ENCODE data around the gene AP2S1.
"Not testable (repeated sequence)": the region's sequence is repeated elsewhere in the genome, so short reads cannot be mapped to it uniquely, and the experiment has no call there.

AP2S1 gene

DNA sequence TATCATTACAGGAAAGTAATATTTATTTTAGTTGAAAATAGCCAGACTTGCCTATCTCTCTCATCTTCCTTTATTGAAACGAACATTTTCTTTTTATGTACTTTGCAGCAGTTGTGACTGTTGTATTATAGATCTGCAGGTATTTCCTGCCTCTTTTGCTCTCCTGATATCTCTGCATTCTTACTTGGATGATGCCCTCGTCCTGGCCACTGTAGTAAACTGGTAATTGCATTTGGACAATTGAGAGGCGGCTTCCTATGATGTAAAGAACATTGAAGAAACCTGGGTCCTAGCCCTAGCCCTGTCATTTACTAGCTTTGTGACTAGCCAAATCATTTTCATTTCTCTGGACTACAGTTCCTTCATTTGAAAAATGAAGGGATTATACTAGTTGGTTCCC is 16.5 kb upstream of the AP2S1 start:
- no peak for DNase-seq

DNA sequence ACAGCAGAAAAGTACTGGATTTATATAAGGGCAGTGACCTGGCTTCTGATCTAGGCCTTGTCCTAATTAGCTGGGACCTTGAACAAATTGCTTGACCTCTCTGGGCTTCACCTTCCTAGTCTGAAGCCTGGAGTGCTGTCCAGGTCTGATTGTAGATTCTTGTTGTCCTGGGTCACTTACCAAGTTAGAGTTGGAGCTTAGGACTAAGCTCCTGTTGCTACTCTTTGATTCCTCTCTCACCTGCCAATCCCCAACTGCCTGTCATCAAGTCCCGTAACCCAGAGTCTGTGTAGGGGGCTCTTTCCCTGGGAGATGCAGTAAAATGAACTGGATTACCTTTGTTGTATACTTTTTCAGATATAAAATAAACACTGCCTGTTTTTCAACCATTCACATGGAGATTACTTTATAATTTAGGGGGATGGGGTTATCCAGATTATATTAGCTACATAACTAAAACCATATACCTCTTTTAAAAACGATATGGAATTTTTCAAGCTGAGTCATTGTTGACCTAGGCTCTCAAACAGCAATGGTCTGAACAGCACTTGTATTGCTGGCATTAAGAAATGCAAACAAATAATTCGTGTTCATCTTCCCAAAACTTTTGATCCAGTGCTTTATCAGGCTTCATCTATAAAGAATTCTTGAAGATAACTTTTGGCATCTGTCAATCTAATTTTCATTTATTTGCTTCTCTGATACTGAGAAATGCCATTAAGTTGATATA is 15.9 kb upstream of the AP2S1 start:
- DNase-seq, result no peak

DNA sequence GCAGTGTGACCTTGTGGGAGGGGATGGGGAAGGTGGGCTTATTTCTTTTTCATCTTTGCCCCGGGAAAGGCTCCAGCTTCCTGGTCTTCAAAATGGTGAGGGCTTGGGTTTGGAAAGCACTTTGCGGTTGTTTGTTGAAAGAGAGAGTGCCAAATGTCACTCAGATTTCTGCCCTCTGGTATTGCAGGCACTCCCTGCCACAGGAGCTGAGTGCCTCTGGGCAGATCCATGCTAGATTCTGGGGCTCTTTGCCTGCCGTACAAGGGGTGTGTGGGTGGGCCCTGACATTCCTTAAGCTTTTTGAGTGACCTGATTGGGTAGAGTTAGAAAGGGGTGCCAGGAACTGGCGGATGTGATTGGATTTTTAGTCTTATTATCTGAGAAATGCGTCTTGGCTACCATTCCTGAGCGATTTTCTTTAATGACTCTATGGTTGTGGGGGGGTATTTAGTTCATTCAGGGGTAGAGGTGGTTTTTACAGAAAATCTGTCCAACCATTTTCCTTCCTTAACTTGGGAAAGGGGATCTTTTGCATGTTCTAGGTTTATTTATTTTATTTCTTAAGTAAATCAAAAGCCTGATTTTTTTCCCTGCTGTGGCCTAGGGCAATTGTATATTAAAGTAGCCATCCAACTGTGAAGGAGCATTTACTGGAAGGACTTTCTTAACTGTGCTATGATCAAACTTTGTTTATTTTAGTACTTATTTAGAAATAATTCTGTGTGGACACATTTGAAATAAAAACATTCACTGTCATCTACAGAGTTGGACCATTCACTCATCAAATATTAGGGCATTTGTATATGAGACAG is 13.4 kb upstream of the AP2S1 start:
- DNase-seq, result no peak

DNA sequence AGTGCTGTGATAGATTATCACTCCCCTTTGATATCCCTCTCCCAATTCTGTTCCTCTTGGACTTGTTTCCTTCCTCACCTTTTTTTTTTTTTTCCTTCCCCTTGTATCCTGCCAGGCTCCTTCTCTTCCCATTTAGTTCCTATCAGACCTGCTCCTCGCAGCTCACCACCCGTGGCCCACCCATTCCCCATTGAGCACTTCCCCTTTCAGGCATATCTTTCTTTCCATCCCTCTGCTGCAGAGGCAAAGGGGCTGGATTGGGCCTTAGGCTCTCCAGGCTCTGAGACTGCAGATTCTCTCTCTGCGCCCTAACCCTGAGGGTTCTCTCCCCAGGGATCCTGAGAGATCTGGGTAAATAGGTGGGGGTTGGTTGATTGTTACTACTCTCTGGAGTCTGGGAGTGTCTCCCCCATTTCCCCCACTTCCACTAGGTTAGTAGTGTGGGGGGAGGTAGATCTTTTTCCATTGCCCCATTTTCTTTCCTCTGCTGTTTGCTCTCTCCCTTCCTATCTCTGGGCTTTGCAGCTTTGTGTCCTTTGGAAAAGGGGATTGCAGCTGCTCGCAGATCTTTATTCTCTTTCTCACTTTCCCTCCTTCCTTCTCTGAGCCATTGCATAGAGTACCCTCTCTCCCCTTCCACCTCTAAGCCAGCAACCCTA is 12.5 kb upstream of the AP2S1 start:
- DNase-seq, result no peak

DNA sequence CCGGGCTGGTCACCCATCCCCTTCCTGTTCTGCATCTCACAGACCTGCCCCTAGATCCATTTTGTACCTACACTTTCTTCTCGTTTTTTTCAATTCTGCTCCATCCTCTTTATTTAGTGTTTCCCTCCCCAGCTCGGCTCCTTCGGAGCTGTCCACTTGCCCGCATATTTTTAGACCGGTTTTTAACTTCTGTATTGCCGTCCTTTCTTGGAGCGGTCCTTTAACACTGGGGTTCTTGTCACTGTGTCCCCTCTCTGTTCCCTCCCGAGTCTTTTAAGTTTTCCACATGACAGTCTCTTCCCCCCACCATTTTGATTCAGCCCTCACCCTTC is 11.8 kb upstream of the AP2S1 start:
- DNase-seq, result no peak

DNA sequence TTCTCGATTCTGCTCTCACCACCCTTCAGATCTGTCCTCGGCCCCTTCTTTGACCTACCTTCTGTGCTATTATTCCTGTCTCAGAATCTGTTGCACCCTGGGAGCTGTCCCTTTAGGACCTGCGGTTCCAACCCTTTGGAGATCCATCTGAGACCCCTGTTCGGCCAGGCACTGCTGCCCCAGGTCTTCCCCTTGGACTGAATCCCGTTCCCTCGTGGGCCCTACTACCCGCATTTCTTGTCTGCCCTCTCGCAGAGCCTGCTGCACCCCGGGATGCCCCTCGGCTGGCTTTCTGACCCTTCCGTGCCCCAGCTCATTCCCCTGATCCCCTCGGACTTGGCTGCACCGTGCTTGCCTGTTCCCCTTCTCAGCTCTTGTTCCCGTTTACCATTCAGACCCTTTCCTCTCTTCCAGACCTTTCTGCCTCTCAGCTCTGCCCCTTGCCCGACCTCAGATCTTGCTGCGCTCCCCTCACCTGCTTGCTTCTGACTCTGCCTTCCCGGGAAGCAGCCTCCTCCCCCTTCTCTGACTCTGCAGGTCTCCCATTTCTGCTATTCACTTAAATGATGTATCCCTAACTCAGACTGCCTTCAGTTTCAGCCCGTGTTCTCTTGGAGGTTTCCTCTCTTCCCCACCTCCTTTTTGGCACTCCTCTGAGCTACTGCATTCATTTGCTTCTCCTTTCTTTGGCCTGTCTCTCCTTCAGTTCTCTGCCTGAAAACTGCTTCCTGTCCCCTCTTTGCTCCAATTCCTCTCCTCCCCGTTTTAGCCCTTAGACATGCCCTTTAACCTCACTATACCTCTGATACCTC is 11.3 kb upstream of the AP2S1 start:
- no peak for DNase-seq

DNA sequence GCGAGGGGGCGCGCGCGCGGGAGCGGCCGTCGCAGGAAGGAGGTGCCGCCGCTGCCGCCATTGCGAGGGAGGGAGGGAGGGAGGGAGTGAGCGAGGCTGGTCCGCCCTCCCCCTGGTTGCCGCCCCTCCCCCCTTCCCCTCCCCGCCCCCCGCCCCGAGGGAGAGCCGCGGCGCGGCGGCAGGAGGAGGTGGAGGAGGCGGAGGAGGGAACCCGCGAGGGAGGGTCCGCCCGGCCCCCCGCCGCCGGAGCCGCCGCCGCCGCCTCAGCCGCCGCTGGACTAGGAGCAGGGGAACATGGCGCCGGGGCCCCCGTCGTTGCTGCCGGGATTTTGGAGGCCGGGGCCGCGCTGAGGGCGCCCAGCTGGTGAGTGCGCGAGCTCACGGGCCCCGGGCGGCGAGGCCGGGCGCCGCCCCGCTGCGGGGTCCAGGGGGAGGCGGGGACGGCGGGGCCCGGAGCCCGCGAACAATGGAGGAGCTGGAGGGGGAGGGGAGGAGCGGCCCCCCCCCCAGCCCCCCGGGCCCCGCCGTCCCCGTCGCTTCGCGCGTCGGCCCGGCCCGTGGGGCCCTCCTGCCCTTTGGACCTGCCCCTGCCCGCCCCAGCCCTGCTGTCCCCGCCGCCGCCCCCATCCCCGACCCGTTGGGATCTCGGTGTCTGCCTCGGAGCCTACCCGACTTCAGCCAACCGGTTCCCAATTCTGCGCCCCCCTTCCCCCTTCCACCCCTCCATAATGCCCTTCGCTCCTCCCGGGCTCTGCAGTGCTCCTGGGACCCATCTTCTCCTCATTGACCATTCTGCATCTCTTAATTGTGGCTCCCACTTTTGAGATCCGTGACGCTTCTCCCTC is 10.4 kb upstream of the AP2S1 start, which contains the start of gene ARHGAP35:
ARHGAP35 (plus strand) TSS at position 152 of the 845 bp plus-strand sequence. CDS start 57,679 bp downstream, outside the sequence.
- no peak for DNase-seq

DNA sequence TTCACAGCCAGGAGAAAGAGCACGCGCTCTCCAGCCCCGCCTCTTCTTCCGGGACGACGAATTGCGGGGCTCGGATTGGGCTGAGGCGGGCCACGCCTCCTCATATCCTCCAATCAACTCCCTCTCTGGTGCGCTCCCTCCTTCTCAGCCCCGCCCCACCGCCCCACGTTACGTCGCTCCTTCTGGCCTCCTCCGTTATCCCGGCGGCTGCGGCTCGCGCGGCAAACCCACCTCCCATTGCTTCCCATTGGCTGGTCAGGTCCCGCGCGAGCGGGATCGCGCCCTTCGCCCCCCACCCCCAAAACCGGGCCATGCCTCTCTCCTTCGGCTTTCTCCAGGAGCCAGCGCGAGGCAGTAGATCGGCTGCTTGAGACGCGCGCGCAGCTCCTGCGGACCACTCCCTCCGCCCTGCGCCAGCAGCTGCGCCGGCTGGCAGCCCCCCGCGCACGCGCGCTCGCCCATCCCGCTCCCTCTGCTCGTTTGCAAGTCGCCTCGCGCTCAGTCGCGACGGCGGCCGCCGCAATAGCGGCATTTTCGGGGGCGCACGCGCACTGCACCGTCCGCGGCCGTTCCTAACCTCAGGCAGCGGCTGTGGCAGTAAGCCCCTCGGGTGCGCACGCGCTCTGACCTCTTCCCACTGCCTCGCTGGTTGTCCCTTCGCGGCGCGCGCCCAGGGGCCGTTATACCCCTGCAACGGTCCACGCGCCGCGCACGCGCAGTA is 9.6 kb upstream of the AP2S1 start:
- DNase-seq, result peak; percentile 79

DNA sequence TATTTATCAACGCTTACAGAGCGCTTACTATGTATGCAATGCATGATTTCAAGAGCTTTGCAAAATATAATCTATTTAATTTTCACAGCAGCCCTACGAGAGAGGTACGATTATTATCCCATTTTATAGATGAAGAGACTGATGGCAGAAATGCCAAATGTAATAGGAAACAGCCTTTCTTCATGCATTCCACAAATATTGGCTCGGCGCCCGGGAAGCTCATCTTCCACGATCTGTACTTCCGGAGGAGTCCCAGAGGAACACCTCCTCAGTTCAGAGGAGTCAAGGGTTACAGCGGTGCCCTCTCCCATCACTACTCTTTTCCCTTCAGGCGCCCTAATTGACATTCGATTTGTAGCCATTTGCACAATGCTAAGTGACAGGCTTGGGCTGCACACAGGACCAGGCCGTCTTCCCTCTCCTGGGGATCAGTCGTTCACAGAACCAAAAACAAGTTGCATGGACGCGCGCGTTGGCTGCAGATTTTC is 9.0 kb upstream of the AP2S1 start:
- DNase-seq, result no peak

DNA sequence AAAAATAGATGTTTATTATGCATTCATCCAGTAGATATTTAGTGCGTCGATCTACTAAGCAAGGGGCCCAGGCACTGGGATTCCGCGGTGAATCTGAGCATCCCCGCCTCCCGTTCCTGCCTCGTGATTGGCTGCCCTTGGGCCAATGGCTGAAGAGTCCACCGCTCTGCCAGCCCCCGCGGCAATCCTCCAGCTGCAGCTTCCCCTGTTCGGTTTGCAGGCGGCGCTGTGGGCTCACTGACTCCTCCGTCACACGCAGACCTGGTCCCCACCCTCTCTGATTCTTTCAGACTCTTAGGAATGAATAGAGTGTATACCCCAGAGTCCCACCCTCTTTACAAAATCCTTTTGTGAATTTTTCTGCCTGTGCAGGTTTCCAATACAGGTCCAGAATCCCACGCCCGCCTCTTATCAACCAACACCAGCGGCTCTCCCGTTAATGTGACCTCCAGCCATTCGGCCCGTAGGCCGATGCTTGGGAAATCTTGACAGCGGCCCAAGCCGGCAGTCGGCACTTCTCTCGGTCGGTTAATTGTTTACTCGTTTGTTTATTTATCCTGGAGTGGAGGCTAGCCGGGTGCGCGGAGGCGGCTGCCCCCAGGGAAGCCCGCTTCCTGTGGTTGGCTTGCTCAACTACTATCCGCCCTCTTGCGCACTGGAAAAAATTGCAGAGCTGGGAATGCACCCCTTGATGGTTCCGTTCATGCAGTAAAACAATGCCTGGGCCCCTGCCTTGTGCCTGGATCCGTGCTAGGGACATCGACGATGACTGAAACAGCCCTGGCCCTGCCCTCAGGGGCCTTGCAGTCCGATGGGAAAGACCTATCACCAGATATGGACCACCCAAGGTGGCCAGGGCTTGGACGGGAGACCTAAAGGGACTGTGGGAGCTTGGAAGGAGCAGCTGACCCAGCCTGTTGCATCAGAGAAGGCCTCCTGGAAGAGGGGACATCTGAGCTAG is 5.7 kb upstream of the AP2S1 start:
- DNase-seq, result peak; percentile 59

DNA sequence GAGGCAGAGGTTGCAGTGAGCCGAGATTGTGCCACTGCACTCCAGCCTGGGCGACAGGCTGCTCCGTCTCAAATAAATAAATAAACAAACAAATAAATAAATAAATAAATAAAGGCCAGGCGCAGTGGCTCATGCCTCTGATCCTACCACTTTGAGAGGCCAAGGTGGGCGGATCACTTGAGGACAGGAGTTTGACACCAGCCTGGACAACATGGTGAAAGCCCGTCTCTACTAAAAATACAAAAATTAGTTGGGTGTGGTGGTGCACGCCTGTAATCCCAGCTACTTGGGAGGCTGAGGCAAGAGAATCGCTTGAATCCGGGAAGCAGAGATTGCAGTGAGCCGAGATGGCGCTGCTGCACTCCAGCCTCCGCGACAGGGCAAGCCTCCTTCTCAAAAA is 4.1 kb upstream of the AP2S1 start:
- DNase-seq, result not testable (repeated sequence)

DNA sequence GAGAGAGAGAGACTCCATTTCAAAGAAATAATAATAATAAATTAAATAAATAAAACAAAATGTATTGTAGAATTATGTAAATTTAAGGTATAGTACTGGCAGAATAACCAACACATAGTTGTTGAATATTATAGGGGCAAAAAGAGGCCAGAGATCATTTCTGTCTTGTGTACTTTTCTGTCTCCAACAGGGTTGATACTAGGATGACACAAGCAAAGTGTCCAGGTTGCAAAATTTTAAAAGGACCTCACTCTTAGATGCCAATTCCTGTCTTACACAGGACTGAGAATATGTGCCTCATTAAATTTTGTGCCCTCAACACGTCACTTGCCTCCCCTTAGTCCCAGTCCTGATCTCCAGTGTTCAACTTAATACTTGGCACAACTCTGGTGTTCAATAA is 2.2 kb upstream of the AP2S1 start:
- no peak for DNase-seq

DNA sequence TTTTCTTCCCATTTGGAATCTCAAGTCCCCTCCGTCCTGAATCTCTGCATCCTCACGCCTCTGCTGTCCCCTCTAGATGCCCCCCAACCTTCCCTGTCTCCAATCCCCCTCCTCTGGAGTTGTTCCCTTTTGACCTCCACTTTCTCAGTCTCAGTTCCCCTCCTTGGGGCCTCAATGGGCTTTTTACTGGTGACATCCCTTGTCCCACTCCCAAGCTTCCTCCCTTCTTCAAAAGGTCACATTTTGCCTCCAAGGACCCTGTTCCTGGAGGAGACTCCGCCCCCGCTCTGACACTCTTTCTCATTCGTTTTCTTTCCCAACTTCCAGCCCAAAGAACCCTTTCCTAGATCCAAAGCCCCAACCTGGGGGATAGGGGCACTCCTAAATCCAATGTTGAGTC is 1.0 kb downstream of the AP2S1 start:
- DNase-seq, result no peak

DNA sequence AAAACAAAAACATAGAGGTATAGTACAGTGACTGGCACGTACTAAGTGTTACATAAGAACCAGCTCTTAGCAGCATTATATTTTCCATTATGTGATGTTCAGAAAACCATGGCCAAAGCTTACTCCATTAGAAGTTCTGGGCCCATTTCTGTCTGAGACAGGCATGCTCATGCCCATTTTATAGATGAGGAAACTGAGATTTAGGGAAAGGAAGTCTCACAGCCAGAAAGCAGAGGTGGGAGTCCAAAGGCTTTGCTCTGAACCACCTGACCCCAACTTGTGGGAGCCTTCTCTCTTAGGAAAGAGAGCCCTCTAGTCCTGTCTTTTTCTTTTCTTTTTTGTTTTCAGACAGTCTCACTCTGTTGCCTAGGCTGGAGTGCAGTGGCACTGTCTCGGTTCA is 2.3 kb downstream of the AP2S1 start:
- no peak for DNase-seq

DNA sequence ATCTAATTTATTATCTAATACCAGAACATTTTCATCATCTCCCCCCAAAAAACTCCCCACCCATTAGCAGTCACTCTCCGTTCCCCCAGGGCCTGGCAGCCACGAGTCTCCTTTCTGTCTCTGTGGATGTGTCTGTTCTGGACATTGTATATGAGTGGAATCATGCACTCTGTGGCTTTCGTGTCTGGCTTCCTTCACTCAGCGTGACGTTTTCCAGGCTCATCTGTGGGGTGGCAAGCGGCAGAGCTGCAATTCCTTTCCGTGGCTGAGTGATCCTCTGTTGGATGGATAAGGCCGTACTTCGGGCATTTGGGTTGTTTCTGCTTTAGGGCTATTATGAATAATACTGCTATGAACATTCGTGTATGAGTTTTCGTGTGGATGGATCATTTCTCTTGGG is 3.1 kb downstream of the AP2S1 start:
- DNase-seq, result no peak

DNA sequence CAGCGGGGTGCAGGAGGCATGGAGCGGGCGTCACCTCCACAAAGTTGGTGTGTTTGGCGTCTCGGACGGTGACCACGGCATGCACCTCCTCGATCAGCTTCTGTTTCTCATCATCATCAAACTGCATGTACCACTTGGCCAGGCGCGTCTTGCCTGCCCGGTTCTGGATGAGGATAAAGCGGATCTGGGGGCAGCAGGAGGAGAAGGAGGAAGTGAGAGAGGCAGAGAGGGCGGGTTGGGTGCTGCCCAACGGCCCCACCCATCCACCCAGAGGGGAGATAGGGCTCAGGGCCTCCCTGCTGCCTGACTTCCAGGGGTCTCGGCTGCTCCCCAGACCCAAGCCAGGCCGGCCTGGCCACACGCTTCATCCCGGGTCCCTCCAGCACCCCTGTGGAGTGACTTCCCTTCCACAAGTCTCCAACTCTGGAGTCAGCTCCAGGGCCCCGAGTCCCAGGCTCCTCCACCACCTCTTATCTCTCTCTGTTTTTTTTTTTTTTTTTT is 4.6 kb downstream of the AP2S1 start:
- no peak for DNase-seq

DNA sequence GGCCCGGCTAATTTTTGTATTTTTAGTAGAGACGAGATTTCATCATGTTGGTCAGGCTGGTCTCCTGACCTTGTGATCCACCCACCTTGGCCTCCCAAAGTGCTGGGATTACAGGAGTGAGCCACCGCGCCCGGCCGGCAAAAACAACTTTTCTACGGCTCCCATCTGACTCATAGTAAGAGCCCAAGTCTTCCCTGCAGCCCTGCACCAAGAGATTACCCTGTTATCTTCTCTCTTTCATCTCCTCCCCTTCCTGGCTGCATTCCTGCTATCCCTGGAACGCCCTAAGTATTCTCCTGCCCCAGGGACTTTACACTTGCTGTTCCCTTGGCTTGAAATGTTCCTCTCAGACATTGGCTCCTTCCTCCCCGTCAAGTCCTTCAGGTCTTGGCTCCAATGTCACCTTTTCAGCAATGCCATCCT is 6.6 kb downstream of the AP2S1 start:
- DNase-seq, result no peak

DNA sequence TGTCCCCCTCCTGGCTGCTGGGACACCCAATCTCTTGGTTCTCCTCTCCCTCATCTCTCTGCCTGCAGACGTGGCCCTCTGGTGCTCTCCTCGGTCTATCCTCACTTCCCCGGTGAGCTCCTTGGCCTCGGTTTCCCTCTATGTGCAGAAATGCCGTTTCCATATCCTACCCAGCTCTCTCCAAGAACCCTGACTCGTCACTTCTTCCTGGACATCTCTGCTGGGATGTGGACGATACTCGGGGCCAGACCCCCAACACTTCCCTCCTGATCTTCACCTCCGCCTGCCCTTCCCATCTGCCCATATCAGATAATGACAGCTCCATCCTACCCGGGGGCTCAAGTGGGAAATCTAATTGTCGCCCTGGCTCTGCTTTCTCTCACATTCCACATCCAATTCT is 7.9 kb downstream of the AP2S1 start:
- no peak for DNase-seq

DNA sequence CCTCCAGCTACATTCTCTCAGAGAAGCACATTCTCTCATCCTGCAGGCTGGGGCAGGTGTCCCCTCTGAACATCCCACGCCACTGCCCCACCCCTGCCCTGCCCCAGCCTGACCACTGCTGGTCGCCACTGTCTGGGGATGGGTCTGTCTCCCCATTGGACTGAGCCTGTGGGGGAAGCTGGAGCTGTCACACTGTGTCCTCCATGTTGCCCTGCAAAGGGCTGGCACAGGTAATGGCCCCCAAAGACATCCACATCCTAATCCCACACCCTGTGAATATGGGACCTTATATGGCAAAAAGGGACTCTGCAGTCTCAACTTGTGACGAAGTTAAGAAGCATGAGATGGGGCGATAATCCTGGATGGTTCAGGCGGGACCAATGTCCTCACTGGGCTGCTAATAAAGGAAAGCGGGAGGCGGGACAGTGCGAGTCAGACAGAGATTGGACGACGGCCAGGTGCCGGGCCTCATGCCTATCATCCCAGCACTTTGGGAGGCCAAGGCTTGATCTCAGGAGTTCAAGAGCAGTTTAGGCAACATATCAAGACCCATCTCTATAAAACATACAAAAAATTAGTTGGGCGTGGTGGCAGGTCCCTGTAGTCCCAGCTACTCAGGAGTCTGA is 9.1 kb downstream of the AP2S1 start:
- no peak for DNase-seq
